Hypothalamus (tissue), 51 donors: ENCODE results near the gene TMPRSS4.
"Not testable (repeated sequence)": the region's sequence is repeated elsewhere in the genome, so short reads cannot be mapped to it uniquely, and the experiment has no call there.

ENCODE experiments used
- DNase-seq, 51 donors: peaks; one replicate each; lab custom pipeline; 2025; lab: John Stamatoyannopoulos, UW

Gene TMPRSS4

DNA sequence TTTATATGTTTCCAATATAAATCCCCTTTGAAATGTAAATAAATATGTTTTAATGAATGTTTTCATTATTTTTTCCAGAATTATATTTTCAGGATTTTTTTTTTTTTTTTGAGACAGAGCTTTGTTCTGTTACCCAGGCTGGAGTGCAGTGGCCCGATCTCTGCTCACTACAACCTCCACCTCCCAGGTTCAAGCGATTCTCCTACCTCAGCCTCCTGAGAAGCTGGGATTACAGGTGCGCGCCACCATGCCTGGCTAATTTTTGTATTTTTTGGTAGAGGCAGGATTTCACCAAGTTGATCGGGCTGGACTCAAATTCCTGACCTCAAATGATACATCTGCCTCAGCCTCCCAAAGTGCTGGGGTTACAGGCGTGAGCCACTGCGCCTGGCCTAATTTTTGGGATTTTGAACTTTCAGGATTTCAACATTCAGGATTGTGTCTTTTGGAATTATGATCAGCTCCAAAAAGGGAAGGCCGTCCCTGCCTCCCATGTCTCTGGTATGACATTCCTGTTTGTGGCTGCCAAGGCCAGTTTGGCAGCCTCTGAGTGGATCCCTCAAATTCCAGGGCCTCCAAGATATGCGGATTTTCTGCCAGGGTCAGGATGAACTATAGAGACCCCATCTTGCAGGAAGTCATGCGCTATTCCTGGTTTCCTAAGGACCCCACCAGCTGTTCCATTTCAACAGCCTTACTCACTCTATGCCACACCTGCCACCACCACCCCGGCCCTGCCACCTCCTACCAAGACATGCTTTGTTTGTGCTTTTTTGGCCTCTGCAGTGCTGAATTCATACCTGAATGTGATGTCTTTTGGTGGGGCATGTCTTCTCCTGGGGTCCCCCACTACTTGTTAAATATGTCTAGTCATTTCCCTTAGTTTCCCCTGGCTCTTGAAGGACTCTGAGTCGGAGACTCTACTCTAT lies 21.9 kb upstream of the TMPRSS4 start:
- no peak for DNase-seq

DNA sequence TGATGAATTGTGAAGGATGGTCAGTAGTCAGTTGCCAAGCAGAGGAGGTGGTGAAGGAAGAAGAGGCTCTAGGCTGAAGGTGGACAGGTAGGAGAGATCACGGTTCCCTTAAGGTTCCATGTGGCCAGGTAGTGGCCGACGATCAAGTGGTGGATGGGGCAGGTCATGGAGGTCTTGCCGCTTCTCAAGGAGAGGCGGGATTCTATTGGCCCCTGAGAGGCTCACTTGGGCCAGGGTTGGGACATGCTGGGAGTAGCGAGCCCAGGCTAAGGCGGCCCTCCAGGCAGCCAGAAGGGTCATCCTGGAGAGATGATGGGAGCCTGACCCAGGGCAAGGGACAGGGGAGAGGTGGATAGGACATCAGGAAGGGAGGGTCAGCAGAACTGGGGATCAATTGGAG lies 20.9 kb upstream of the TMPRSS4 start:
- no peak for DNase-seq

DNA sequence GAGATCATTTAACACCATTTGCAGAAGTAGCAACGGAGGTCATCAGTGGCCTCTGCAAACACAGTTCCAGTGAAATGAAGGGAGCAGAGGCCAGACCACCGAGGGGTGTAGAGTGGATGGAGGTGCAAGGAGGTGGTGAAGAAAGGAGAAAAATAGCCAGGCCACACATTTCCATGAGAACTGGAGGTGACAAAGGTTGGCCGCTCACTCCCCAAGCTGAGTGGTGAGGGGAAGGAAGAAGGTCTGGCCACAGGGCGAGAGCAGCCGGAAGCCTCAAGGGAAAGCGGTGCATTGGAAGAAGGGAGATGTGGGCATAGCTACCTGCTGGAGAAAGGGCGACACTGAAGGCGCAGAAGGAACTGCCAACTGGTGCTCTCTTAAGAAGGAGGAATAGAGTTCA lies 20.1 kb upstream of the TMPRSS4 start:
- DNase-seq, result no peak

DNA sequence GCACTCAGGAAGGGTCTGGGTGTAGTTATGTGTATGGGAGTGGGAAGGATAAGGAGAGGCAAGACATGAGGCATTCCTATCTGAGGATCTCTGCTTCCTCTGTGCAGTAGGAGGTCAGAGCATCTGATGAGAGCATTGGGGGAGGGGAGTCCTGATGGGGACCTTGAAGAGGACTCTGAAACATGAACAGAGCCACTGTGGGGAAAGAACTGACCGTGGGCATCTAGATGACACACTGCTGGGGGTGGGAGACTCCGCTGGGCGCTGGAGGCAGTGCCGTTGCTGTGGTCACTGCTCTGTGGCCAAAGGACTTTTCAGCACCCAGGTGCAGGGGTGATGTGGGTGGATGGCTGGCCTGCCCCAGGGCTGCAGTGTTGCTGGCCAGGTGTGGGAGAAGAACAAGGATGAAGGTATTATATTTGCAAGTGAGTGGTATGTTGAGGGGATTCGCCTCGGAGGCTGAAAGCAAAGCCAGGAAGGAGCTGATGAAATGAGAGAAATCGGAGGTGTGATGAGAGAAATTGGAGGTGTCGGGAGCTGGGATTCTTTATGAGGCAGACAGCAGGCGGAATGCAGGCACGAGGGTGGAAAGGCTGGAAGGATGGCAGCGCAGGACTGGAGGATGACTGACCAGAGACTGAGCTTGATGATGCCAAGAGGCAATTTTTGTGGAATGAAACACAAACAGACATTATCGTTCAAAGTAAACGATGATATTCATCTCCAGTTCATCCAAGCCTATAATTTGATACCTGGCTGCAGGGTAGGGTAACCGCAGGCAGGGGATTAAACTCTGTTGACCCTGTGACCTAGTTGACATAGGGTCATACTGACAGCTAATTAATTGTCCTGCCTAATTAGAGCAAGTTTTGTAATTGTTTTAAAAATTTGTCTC lies 19.4 kb upstream of the TMPRSS4 start:
- no peak for DNase-seq

DNA sequence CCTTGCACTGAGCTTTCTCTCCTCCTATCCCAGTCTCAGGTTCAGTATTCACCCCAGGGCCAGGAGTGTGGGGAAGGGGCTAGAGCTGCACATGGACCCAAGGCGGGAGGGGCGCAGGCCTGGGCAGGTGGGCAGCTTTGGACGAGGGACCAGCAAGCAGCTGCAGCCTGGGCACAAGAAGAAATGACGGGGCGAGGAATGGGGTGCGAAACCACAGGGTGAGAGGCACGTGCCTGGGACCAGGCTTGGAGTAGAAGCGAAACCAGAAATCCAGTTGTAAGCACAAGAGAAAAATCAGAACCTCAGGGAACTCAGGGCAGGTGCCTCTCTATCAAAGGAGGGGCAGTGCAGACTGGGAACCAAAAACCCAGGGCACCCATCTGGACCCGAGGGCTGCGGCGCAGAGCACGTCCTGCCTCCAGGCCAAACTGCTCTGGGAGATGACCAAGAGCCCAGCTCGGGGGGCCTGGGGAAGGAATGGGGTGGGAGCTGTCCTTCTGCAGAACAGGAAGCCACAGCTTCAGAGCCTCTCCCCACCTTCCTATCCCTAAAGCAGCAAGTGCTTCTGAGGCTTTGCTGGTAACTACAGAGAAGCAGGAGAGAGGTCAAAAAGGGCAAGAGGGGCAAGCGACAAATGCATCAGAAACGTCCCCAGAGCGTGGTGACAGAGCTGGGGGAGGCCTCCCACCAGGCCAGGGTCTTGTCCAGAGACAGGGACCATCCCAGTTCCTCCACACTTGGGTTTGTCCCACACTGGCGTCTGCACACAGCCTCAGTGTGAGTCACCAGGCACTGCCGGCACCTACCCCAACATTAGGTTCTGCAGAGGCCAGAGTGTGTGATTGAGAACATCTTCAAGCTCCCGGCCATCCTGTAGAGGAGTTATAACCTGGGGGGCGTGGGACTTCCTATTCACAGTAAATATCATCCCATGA lies 18.3 kb upstream of the TMPRSS4 start:
- no peak for DNase-seq

DNA sequence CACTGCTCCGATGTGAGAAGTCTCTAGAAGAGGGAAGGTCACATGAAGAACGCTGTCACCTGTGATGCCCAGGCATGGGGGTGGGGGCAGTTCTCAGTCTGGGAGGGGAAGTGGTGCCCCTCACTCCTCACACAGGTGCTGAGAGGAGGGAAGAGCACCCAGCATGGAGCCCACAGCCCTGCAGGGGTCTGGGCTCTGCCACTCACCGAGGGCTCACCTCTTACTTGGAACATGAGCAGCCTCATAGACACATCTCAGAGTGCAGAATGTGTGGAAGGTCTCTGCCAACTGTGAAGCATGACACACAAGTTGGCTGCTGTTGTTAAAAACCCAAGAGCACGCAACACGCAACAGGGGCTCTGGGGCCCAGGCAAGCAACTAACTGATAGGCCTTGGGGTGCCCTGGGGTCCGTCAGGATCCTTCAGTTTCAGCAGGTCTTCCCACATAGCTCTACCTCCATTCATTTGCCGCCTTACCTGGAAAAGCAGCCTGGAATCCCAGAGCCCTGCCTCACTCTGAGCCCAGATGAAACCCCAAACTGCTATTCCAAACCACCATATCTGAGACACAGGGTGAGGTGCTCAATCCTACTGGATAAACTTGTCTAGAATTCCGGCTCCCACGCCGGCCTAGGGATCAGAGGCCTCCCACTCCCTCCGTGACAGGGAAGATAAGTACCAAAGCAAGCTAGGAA lies 17.5 kb upstream of the TMPRSS4 start:
- DNase-seq, result peak in 1 of 51 donors; percentile 38

DNA sequence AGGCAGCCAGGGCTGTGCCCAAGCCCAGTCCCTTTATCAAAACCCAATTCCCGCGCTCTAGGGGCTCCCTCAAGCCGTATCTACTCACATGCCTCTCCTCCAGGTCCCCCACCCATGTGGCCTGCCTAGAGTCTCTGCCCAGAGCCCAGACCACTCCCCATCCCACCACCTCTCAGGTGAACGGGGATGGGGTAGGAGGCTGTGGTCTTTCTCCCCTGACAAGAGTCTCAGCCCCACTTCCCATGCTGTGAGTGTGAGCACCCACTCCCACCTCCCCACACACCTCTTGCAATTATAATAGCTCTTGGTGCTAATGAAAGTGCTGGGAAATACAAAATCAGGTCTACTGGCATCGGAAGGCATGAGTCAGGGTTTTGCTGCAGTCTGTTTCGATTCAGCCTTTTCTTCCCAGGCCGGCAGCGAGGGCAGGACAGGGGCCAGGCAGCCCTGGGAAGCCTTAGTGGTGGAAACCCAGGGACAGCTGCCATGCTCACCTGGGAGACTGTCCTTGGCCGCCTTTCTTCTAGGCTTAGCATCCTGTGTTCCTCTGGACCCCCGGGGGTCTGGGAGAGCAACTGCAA lies 16.7 kb upstream of the TMPRSS4 start:
- no peak for DNase-seq

DNA sequence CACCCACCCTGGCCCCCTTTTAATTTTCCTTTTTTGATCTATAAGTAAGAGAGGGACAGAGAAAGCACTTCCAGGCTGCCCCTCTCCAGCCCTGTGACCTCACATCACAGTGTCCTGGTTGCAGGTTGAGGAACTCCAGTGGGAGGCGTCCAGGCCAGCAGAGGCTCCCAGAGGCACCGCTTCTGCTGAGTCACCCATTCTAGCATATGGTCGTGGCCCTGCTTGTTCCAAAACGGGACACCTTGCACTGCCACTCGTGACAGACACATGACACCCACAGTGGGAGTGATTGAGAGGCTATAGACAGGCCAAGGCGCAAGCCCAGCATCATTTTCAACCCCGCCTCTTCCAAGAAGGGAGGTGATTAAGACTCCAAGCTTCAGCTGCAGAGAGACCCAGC lies 16.0 kb upstream of the TMPRSS4 start:
- DNase-seq, result no peak

DNA sequence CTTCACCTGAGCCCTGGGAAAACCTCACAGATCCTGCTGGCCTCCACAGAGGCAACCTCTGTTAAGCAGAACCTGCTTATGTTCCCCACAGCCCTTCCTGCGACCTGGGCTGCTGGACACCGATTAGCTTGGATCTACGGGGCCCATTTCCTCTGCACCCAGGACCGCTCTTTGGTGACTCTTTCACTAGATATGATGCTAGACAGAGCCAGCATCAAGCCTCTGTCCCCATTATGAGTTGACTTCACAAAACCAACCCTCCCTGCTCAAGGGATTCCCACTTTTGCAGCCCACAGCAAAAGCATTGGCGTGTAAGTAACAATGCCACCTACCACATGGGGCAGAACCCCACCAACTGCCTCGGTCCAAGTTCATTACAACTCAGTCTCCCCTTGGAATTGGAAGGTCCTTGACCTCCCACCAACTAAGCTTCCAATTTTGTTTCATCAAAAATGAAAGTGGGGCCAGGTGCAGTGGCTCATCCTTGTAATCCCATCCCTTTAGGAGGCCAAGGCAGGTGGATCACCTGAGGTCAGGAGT lies 15.2 kb upstream of the TMPRSS4 start:
- DNase-seq, result no peak

DNA sequence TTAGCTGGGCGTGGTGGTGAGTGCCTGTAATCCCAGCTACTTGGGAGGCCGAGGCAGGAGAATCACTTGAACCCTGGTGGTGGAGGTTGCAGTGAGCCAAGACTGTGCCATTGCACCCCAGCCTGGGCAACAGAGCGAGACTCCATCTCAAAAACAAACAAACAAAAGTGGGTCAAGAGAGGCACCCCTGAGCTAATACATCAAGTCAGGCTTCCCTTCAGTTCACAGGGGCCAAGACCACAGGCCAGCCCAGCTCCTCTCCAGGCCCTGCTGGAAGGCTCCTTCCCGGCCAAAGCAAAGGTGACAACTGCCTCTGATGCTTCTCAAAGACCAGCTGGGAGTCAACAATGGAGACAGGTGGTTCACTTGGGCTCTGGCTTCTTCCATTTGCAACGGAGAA lies 14.7 kb upstream of the TMPRSS4 start:
- DNase-seq, result not testable (repeated sequence)

DNA sequence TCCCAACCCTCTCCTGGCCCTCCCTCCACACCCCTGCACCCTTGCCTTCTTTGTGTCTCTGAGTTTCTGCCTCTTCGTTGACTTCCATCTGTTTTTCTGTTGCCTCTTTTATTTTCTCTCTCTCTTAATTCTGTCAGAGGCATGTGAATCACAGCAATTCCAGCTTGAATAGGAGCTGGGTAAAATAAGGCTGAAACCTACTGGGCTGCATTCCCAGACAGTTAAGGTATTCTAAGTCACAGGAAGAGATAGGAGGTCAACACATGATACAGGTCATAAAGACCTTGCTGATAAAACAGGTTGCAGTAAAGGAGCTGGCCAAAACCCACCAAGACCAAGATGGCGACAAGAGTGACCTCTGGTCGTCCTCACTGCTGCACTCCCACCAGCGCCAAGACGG lies 14.2 kb upstream of the TMPRSS4 start:
- not testable (repeated sequence) for DNase-seq

DNA sequence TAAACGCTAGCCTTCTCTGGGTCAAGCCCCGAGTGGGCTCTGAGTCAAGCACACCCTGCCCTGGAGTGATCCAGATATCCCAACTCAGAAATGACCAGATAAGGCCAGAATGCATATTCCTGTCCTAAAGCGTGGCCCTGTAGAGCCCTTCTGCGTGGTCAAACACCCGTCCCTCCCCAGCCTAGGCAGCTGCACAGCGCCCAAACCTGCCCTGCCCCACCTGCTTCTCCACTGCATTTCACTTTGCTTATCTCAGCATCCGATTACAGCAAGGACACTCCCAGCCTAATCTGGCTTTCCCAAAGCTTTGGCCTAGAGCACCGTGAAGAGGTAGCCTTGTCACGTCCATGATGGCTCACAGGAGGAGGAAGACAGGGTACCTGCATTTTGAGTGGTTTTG lies 11.9 kb upstream of the TMPRSS4 start:
- no peak for DNase-seq

DNA sequence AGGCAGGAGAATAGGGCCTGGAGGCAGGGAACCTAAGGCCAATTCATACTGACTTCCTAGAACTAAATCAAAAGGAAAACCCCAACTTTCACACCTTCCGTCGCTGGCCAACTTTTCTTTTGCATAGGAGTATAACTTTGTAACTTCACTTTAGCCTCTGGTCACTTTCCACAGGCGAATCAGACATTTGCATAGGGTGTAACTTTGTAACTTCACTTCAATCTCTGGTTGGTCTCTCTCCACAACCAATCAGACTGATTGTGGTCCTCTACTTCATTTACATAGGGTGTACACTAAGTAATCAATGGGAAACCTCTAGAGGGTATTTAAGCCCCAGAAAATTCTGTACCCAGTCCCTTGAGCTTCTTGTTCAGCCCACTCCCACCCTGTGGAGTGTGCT lies 11.5 kb upstream of the TMPRSS4 start:
- no peak for DNase-seq

DNA sequence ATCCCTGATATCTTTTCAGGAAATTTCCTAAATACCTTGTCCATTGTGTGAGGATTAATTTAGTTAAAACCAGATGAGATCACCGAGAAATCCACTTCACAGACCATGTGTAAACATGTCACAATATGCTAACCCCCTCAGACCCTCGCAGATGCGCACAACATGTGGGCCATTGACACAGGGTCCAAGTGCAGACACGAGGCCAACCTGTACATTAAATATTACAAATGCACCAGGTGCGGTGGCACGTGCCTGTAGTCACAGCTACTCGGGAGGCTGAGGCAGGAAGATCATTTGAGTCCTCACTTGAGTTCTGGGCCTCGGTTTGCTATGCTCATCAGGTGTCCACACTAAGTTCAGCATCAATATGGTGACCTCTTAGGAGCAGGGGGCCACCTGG lies 9.9 kb upstream of the TMPRSS4 start:
- DNase-seq, result no peak

DNA sequence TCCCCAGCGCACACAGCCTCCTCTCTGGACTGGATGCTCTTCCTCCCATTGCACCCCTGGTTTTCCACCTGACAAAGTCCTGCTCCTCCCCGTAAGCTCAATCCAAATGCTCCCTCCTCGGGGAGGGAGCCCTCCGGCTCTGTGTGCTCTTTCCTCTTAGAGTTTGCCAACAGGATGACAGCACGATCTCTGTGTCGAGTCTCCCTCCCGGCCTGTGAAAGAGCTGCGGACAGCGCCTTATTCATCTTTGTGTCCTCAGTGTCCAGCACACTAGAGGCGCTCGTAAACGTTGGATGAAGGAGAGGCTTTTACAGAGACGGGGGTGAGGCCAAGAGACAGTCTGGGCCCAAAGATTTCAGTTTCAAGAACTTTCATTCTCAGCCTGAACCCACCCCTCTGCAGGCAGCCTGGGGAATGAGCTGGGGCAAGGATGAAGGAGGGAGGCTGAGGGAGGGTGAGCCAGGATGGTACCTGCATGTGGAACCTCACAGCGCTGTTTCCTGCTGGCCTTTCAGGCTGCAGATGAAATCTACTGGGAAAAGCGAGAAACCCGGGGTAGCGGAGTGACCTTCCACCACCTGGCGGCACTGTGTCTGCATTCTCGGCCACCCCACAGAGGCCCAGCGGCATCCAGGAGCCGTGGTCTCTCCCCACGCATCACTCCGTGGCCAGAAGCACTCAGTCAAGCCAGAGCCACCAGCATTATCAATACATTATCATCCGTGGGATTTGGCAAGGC lies 8.5 kb upstream of the TMPRSS4 start:
- peak in 20 of 51 donors; percentile 8 to 50 (median 28) for DNase-seq

DNA sequence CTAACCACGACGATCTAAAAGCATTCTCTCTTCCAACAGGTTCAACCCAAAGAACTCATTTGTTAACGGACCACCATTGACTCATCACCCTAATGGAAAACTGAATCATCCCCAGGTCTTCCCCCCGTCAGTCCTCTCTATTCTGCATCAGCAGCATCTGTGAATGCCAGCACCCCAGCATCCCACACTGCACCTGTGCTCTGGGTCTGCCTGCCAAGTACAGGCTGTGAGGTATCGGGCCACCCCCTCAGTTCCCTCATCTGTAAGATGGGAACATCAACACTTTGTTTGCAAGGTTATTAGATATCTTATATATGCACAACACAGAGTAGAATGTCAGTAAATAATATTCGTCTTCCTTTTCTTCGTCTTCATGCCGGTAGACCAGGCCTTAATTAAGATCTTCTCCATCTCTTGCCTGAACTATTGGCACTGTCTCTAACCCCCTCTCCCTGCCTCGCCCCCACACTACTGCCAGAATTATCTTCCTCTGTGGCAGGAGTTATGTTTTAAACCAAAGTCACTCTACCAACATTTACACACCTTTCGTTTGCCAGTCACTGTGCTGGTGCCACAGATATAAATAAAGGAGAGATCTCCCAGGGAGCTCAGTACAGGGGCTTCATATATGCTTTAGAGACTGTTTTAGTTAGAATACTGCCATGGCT lies 7.8 kb upstream of the TMPRSS4 start:
- DNase-seq, result peak in 2 of 51 donors; percentile 17 to 37

DNA sequence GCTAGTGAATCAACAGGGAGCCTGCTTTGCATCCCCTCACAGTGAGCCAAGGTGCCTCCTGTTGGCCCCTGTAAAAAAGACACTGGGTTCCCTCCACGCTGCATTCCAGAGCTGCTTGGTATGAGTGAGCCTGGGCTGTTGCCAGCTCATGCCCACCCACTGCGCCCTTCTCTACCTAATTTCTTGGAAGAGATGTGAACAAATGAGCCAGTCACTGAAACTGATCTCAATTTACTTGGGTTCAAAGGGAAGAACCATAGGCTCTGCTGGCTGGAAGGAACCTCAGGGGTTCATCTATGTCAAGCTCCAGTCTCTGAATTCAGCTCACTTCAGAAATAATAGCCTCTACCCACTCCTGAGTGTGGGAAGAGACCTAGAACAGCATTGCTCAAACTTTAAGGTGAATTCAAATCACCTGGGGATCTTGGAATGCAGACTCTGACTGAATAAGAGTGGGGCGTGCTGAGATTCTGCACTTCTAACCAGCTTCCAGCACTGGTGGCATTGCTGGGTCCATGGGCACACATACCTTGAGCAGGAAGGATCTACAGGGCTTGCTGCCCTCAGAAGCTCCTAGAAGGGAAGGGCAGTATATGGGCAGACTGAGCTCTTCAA lies 5.4 kb upstream of the TMPRSS4 start:
- DNase-seq, result peak in 1 of 51 donors; percentile 8
